Ovary (tissue), 3 donors: ENCODE results near the gene GRID2.

Experiments used
- EP300 ChIP-seq: sonication (generic); formaldehyde crosslinking; IDR thresholded peaks from one replicate; pipeline ENCODE4 v1.6.1; 2017; ENCODE audit warnings: antibody characterized with exemption
- POLR2A ChIP-seq: fragments of 450-650 bp; IDR thresholded peaks from one replicate; pipeline ENCODE4 v1.6.1; 2017; ENCODE audit warnings: antibody characterized with exemption, mild to moderate bottlenecking, moderate library complexity
- TF ChIP-seq, protein P1 (sequence below), 3 donors: fragments of 450-650 bp in 2 of 3; fragments of 200-600 bp in 1 of 3; IDR thresholded peaks; one replicate each; pipeline versions ENCODE4 v1.5.1 to v1.8.0; 2016 to 2022; ENCODE audit warnings: antibody characterized with exemption in 3 of 3, mild to moderate bottlenecking in 1 of 3
- donor health status: DM: no; HTN: no; CAD: no.

DNA sequence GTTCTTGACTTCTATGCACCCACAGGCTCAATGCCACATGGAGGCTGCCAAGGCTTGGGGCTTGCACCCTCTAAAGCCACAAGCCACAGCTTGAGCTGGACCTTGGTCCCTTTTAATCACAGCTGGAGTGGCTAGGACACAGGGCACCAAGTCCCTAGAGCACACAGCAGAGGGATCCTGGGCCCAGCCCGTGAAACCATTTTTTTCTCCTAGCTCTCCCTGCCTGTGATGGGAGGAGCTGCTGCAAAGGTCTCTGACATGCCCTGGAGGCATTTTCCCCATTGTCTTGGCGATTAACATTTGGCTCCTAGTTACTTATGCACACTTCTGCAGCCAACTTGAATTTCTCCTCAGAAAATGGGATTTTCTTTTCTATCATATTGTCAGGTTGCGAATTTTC lies 410.9 kb downstream of the GRID2 start:
- no peak for TF ChIP-seq POLR2A
- TF ChIP-seq, protein P1, sequence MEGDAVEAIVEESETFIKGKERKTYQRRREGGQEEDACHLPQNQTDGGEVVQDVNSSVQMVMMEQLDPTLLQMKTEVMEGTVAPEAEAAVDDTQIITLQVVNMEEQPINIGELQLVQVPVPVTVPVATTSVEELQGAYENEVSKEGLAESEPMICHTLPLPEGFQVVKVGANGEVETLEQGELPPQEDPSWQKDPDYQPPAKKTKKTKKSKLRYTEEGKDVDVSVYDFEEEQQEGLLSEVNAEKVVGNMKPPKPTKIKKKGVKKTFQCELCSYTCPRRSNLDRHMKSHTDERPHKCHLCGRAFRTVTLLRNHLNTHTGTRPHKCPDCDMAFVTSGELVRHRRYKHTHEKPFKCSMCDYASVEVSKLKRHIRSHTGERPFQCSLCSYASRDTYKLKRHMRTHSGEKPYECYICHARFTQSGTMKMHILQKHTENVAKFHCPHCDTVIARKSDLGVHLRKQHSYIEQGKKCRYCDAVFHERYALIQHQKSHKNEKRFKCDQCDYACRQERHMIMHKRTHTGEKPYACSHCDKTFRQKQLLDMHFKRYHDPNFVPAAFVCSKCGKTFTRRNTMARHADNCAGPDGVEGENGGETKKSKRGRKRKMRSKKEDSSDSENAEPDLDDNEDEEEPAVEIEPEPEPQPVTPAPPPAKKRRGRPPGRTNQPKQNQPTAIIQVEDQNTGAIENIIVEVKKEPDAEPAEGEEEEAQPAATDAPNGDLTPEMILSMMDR (IDR thresholded peaks at IDR 0.05), result no peak
- no peak for TF ChIP-seq EP300
